GM18498 (cell line): ENCODE data around the gene ZNF418.
A peak's percentile ranks its signal among the peaks of the same experiment; 100 is the strongest.

Experiments
- ATAC-seq: cut with Tn5 transposase; IDR thresholded peaks from one replicate; pipeline ENCODE4 v1.9.1; 2021; ENCODE audit warnings: mild to moderate bottlenecking, moderate library complexity; ENCODE audit not compliant: unreplicated experiment

The ZNF418 gene

GRCh38 chr19:57934820-57935665, at the start of gene ZNF418:
Gene ZNF418 (minus strand): TSS chr19:57935402. CDS start chr19:57933822, 1,580 bp downstream.
- peak; percentile 55 for ATAC-seq

DNA sequence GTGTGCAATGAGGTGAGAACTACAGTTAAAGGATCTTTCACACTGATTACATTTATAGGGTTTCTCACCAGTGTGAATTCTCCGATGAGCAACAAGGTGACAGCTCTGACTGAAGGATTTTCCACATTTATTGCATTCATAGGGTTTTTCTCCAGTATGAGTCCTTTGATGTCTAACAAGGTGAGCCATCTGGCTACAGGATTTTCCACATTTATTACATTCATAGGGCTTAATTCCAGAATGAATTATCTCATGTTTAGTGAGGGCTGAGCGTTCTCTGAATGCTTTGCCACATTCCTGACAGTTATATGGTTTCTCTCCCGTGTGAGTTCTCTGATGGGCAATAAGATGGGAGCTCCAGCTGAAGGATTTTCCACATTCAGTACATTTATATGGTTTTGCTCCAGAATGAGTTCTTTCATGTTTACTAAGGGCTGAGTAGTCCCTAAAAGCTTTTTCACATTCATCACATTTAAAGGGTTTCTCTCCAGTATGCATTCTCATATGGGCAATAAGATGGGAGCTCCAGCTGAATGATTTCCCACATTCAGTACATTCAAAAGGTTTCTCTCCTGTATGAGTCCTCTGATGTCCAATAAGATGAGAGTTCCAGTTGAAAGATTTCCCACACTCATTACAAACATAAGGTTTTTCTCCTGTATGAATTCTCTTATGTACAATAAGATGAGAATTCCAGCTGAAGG, 43.5 kb upstream of the ZNF418 start:
- no peak for ATAC-seq

GRCh38 chr19:57974434-57974833, 39.2 kb upstream of the ZNF418 start, which contains the start of gene C19orf18:
Gene C19orf18 (minus strand): TSS chr19:57974534. CDS start chr19:57974432, 102 bp downstream.
- ATAC-seq = no peak

DNA sequence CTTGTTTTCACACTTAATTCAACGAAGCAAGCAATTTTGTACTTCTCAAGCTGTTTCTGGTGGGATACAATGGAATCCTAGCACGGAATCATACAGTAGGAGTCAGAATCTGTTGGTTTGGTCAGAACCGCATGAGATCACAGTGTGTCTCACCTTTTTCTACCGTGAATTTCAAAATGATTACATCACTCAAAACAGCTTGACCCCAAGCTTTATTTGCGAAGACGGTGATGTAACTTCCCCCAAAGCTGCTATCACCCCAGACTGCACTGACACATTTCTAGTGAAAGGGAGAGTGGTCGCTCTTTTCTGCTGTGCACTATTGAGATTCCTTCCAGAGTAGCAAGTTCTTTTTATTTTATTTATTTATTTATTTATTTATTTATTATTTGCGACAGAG, 29.6 kb upstream of the ZNF418 start:
- ATAC-seq = no peak

DNA sequence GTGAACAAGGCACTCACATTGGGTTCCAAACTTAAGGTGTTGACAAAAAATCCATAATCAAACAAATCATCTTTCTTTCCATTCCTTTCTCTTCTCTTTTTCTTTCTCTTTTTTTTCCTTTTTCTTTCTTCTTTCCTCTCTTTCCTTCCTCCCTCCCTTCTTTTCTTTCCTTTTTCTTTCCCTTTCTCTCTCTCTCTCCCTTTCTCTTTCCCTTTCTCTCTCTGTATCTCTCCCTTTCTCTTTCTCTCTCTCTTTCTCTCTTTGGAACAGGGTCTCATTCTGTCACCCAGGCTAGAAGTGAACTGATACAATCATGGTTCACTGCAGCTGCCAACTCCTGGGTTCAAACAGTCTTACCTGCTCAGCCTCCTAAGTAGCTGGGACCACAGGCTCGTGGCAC, 26.6 kb upstream of the ZNF418 start:
- ATAC-seq = no peak

GRCh38 chr19:57954996-57955395, 19.8 kb upstream of the ZNF418 start:
- no peak for ATAC-seq

- ATAC-seq = no peak
Measured at GRCh38 chr19:57949702-57950101, 14.5 kb upstream of the ZNF418 start.

GRCh38 chr19:57949296-57949695, 14.1 kb upstream of the ZNF418 start:
- no peak for ATAC-seq

DNA sequence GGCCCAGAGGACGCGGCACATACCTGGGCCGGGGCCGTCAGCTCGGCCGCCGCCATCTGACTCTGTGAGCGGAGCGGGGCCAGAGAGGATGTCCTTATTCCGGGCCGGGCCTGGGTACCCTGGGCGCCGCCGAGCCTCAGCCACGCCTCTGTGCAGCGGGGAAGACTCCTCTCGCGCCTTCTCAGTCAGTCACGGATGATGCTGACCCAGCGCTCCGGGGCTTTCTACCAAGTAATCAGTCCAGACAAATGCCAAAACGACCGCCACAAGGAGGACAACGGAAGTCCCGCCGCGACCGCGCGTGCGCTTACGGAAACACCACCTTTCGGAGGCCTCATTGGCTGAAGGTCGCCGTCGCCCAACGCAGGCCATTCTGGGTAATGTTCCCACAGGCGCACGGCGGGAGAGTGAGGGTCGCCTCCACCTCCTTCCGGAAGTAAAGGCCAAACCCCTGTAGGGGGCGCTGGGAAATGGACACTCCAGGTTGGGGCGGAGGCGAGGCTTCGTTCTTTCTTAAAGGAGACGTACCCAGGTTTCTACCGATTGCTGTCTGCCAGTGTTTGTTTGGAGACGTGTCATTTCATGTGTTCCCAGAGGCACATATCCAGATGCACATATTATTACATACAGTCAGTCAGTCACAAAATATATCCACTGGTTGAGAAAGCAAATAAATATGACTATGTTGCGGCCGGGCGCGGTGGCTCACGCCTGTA, 12.4 kb upstream of the ZNF418 start, which contains the start of gene ZNF256:
ZNF256 (minus strand) TSS at position 288 of the 716 bp plus-strand sequence; CDS start at position 56, 232 bp downstream.
- ATAC-seq = peak; percentile 91

- ATAC-seq = no peak
Measured at GRCh38 chr19:57947088-57947418, 11.9 kb upstream of the ZNF418 start.

DNA sequence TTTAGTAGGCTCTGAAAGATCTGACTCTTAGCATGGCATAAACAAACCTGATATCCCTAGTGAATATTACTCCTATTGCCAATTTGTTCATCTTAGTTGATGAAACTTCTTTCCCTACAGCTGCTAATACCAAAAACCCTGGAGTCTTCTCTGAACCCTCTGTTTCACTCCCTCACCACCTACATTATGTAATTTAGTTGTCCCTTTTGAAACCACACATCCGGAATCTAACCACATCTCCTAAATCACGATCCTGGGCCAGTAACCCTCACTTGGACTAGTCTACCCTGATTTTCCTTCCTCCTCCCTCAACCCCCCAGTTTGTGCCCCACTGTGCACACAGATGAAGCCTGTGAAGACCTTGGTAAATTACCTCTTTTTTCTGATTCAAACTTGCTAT, 11.1 kb upstream of the ZNF418 start:
- no peak for ATAC-seq

GRCh38 chr19:57941593-57941992, 6.4 kb upstream of the ZNF418 start:
- no peak for ATAC-seq

- ATAC-seq = no peak
Measured at GRCh38 chr19:57935731-57936130, 529 bp upstream of the ZNF418 start.

DNA sequence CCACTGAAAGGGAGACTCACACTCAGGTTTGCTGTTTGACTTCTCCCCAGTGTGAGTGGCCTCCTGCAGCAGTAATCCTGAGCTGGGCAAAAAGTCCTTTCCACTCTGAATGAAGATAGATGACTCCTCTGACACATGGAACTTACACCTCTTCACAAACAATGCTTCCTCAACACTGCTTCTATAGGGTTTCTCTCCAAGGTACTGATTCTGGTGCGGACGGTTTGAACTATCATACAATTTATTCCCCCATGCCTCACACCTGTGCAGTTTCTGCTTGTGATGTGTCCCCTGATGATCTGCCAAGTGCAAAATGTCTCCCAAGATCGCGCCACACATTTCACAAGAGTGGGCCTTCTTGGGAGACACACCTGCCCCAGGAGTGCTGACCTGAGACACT, 7.6 kb downstream of the ZNF418 start:
- ATAC-seq = no peak

DNA sequence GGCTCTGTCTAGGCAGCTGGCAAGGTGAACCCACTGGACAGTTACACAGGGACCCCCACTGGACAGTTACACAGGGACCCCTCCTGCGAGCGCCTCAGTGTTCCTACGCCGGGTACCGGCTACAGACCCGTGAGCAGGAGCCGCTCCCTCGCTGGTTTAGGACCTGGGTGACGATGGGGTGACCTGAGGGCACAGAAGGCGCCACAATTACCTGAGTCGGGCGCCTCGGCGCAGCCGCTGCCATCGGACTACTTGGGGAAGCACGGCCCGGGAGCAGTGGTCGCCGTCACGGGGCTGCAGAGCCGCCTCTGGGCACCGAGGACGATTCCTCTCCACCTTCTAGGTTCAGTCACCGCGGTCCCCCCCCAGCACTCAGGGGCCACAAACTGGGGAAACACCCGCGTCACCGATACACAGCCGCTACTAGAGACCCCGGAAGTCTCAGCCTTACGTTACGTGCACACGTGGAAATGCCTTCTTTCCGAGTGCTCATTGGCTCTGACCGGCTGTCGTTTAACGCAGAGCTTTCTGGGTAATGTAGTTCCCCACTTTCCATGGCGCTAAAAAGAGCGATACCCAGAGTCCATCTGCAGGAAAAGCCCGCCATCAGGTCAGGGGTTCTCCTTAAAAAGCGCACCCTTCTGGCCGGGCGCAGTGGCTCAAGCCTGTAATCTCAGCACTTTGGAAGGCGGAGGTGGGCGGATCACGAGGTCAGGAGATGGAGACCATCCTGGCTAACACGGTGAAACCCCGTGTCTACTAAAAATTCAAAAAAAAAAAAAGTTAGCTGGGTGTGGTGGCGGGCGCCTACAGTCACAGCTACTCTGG, 18.8 kb downstream of the ZNF418 start, which contains the start of gene ZNF417:
ZNF417 (minus strand) TSS at position 425 of the 828 bp plus-strand sequence; CDS start at position 244, 181 bp downstream.
- ATAC-seq = peak; percentile 98

- no peak for ATAC-seq
Measured at GRCh38 chr19:57914531-57914930, 20.7 kb downstream of the ZNF418 start.

GRCh38 chr19:57907394-57907793, 27.8 kb downstream of the ZNF418 start:
- ATAC-seq = no peak

GRCh38 chr19:57905258-57905657, 29.9 kb downstream of the ZNF418 start:
- no peak for ATAC-seq

DNA sequence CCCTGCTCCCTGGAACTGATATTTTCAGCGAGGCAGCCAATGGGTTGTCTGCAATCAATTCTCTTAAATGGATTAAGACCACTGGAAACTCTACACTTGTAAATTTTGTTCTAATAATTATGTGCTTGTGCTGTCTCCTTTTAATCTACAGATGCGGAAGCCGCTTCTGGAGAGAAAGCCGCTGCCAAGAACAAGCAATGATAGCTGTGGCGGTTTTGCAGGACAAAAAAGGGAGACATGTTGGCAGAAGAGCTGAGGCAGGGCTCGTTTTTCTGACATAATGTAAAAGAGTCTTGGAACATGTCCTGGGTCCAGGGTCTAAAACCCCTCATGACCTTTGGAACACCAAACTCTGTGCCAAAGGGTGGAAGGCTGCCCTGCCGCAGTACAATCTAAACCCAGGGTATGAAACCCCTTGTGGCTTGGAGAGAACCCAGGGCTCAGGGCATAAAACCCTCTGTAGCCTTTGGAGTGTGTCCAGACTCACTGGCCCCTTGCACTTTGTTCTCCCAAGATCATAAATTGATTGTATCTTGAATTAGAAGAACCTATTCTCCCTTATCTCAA, 31.5 kb downstream of the ZNF418 start:
- ATAC-seq = no peak

GRCh38 chr19:57900311-57900710, 34.9 kb downstream of the ZNF418 start:
- ATAC-seq = no peak
